ENCODE results near the gene ZDHHC1.

Gene ZDHHC1

DNA sequence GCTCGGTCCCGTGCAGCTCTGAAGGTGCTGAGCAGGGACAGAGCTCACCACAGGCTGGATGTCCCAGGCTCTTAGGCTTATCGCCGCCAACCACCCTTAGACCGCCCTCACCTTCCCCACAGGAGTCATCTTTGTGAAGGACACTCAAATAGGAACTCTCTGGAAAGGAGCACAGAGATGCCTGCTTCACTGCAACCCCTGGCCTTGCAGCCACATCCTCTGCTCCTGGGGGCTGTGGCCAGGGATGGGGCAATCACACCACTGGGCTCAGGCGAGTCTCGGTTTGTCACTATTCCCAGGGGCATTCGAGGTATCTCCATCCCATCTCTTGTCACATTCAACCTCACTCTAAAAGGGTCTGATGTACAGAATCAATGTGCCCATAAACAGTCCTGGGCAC lies 10.9 kb downstream of the ZDHHC1 start:
- no peak for DNase-seq (ENCODE audit: low read depth)
- no peak overlapping the region for H3K4me3 ChIP-seq (ENCODE audit: low read depth, low read length)
- TF ChIP-seq, protein P1, sequence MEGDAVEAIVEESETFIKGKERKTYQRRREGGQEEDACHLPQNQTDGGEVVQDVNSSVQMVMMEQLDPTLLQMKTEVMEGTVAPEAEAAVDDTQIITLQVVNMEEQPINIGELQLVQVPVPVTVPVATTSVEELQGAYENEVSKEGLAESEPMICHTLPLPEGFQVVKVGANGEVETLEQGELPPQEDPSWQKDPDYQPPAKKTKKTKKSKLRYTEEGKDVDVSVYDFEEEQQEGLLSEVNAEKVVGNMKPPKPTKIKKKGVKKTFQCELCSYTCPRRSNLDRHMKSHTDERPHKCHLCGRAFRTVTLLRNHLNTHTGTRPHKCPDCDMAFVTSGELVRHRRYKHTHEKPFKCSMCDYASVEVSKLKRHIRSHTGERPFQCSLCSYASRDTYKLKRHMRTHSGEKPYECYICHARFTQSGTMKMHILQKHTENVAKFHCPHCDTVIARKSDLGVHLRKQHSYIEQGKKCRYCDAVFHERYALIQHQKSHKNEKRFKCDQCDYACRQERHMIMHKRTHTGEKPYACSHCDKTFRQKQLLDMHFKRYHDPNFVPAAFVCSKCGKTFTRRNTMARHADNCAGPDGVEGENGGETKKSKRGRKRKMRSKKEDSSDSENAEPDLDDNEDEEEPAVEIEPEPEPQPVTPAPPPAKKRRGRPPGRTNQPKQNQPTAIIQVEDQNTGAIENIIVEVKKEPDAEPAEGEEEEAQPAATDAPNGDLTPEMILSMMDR (IDR thresholded peaks at IDR 0.05; ENCODE audit: control insufficient read depth, extremely low read depth, insufficient read depth), result no peak

DNA sequence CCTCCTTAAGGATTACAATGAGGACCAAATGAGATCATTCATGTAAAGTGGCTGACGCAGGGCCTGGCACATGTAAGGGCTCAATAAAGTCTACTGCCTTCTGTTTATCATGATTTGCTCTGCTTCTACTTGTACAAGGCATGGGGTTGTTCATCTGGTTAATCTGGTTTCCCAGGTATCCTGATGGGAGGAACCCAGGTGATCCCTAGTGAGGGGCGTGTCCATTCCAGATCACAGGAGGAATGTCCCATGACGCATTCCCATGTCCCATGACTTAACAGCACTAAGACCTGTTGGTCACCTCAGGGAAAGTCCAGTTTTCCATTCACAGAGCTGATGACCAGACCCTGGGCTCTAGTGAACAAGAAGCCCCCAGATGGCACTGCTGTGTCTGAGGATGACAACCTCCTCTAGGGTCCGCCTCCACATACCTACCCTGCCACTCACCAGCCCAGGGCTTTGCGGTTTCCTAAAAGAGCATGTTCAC lies 11.5 kb downstream of the ZDHHC1 start:
- TF ChIP-seq, protein P1 (IDR thresholded peaks at IDR 0.05; ENCODE audit: control insufficient read depth, extremely low read depth, insufficient read depth), result no peak
- peak; percentile 100 for DNase-seq (ENCODE audit: low read depth)
- H3K4me3 ChIP-seq (ENCODE audit: low read depth, low read length), result no peak overlapping the region

GRCh38 chr16:67403976-67404555 lies 12.2 kb downstream of the ZDHHC1 start:
- TF ChIP-seq, protein P1 (IDR thresholded peaks at IDR 0.05; ENCODE audit: control insufficient read depth, extremely low read depth, insufficient read depth), result no peak
- no peak for DNase-seq (ENCODE audit: low read depth)
- 0 out of 2 replicates have a peak overlapping the region, but pooled peaks have one; percentile 13 for H3K4me3 ChIP-seq (ENCODE audit: low read depth, low read length)

DNA sequence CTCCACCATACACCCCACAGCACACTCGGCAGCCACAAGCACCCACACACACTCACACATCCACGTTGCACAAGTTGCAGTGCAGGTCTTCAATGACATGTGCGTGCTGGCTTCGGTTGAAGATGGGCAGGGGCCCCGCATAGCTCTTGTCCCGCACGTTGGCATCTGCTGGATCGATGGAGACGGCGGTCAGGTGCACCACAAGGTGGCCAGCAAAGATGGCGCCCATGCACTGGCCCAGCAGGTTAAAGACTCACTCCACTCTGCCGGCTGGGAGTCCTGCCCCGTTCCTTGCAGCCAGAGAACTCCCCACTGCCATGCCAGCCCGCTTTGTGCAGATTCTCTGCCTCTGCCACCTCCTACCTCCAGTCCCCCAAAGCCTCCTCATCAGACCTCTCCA lies 15.4 kb downstream of the ZDHHC1 start:
- H3K4me3 ChIP-seq (ENCODE audit: low read depth, low read length), result no peak overlapping the region
- TF ChIP-seq, protein P1 (IDR thresholded peaks at IDR 0.05; ENCODE audit: control insufficient read depth, extremely low read depth, insufficient read depth), result no peak
- no peak for DNase-seq (ENCODE audit: low read depth)

- H3K4me3 ChIP-seq (ENCODE audit: low read depth, low read length), result no peak overlapping the region
- TF ChIP-seq, protein P1 (IDR thresholded peaks at IDR 0.05; ENCODE audit: control insufficient read depth, extremely low read depth, insufficient read depth), result no peak
- no peak for DNase-seq (ENCODE audit: low read depth)
Measured at GRCh38 chr16:67399749-67400704, 16.2 kb downstream of the ZDHHC1 start.

GRCh38 chr16:67399218-67399733 lies 17.0 kb downstream of the ZDHHC1 start:
- H3K4me3 ChIP-seq (ENCODE audit: low read depth, low read length), result no peak overlapping the region
- TF ChIP-seq, protein P1 (IDR thresholded peaks at IDR 0.05; ENCODE audit: control insufficient read depth, extremely low read depth, insufficient read depth), result peak; percentile 26; the same call in 1 of the 2 replicates
- no peak for DNase-seq (ENCODE audit: low read depth)

Data from LNCaP clone FGC (cell line).